Type B pancreatic cell (in vitro differentiated cells): ENCODE measurements around the gene LPAR6. TPM values are rescaled to one million over a fixed set of nuclear protein-coding genes. Genes with fewer than 3 reads are reported as not detected.

ENCODE experiments used
- DNase-seq: peaks from one replicate; pipeline ENCODE4 v3.0.0; 2021; ENCODE audit warnings: mixed read lengths; ENCODE audit not compliant: unreplicated experiment; ENCODE audit errors: extremely low spot score
- H3K27ac Mint-ChIP-seq: 2 replicates; pipeline ENCODE4 v1.8.0; 2021; ENCODE audit warnings: mild to moderate bottlenecking, mixed read lengths
- H3K27me3 Mint-ChIP-seq: 2 replicates; pipeline ENCODE4 v1.8.0; 2021; ENCODE audit warnings: mixed read lengths
- H3K36me3 Mint-ChIP-seq: 2 replicates; pipeline ENCODE4 v1.8.0; 2021; ENCODE audit warnings: mixed read lengths
- H3K4me1 Mint-ChIP-seq: one replicate; pipeline ENCODE4 v1.8.0; 2021; ENCODE audit warnings: mixed read lengths; ENCODE audit not compliant: unreplicated experiment
- H3K4me3 Mint-ChIP-seq: 2 replicates; pipeline ENCODE4 v1.8.0; 2021; ENCODE audit warnings: mild to moderate bottlenecking, mixed read lengths
- H3K9me3 Mint-ChIP-seq: 2 replicates; pipeline ENCODE4 v1.8.0; 2021; ENCODE audit warnings: mixed read lengths
- total RNA-seq: library from RNA; stranded (reverse); gene quantifications from 2 replicates; pipeline ENCODE4 v1.2.1, GENCODE V29; 2021; ENCODE audit warnings: low replicate concordance
- TF ChIP-seq, protein P1 (sequence below): fragments of 200-600 bp; sonication (generic); conservative IDR thresholded peaks from 2 replicates; pipeline ENCODE4 v1.5.0; 2021; ENCODE audit warnings: antibody characterized with exemption, mild to moderate bottlenecking

The LPAR6 gene
- total RNA-seq, 1 donor from 2014 or later = 10.1 TPM

DNA sequence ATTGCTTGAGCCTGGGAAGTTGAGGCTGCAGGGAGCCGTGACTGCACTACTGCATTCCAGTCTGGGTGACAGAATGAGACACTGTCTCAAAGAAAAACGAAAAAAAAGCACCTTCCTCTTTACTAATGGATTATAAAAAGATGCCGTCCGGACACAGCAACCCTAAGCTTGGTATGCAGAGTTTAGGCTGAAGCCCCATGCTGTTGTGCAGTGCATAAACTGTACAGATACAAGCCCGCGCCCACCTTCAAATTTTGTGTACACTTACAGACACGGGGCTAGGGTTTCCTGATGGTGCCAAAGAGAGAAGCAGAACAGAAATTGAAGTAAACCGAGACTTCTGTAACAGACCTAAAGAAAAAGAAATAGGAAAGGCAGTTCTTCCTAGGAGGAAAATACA, 9.0 kb downstream of the LPAR6 start:
- TF ChIP-seq, protein P1, sequence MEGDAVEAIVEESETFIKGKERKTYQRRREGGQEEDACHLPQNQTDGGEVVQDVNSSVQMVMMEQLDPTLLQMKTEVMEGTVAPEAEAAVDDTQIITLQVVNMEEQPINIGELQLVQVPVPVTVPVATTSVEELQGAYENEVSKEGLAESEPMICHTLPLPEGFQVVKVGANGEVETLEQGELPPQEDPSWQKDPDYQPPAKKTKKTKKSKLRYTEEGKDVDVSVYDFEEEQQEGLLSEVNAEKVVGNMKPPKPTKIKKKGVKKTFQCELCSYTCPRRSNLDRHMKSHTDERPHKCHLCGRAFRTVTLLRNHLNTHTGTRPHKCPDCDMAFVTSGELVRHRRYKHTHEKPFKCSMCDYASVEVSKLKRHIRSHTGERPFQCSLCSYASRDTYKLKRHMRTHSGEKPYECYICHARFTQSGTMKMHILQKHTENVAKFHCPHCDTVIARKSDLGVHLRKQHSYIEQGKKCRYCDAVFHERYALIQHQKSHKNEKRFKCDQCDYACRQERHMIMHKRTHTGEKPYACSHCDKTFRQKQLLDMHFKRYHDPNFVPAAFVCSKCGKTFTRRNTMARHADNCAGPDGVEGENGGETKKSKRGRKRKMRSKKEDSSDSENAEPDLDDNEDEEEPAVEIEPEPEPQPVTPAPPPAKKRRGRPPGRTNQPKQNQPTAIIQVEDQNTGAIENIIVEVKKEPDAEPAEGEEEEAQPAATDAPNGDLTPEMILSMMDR = no peak
- no peaks in the 10 kb centered on the region for H3K9me3 Mint-ChIP-seq
- peaks cover 4% of the 10 kb centered on the region for H3K36me3 Mint-ChIP-seq
- no peak overlapping the region for H3K4me3 Mint-ChIP-seq
- peaks cover 20% of the 10 kb centered on the region for H3K4me1 Mint-ChIP-seq
- H3K27ac Mint-ChIP-seq = peak overlapping the region; percentile 27
- H3K27me3 Mint-ChIP-seq = no peaks in the 10 kb centered on the region
- DNase-seq = no peak

DNA sequence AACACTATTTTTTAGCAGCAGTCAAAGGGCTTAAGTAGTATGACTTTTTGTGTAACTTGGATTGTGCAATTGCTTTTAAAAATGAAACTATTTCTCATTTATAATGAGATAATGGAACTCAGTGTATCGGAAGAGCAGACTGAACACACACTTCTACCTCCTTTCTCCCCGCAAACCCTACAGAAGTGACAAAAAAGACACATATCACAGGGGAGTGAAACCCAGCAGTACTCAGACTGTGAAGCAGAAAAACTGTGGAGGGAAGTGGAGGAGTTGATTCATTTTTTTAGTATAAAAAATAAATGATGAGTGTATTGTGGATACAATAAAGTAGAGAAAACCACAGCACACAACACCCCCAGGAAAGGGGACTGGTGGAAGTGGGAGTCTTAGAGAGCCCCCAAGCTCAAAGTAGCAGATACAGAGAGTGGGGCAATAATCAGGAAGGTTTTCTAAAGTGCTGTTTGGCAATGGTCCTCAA, 9.7 kb downstream of the LPAR6 start:
- no peak for DNase-seq
- peaks cover 23% of the 10 kb centered on the region for H3K4me1 Mint-ChIP-seq
- H3K27ac Mint-ChIP-seq = no peak overlapping the region
- H3K4me3 Mint-ChIP-seq = no peak overlapping the region
- no peaks in the 10 kb centered on the region for H3K27me3 Mint-ChIP-seq
- TF ChIP-seq, protein P1 = no peak
- H3K9me3 Mint-ChIP-seq = no peaks in the 10 kb centered on the region
- no peaks in the 10 kb centered on the region for H3K36me3 Mint-ChIP-seq

DNA sequence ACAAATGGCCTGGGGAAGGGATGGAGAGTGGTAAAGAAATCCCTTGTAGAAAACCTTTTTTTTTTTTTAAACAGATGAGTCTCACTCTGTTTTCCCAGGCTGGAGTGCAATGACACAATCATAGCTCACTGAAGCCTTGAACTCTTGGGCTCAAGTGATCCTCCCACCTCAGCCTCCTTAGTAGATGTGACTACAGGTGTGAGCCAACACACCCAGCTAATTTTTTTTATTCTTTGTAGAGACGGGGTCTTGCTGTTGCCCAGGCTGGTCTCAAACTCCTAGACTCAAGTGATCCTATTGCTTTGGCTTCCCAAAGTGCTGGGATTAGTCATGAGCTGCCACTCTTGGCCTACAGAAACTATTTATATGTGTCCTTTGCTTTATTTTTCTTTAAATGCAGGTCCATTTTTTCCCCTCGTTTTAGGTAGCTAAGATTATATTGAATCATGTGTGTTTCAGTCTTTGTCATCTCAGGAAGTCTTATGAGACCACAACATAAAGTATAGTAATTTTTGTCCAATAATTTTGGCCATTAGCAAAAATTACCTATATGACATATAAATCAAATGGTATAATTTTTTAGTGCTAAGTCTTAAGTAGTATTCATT, 10.5 kb downstream of the LPAR6 start:
- Mint-ChIP-seq H3K9me3 (no peaks in the 10 kb centered on the region), H3K27ac (no peak overlapping the region), H3K27me3 (no peaks in the 10 kb centered on the region), H3K4me3 (no peak overlapping the region), H3K4me1 (peaks cover 24% of the 10 kb centered on the region), H3K36me3 (no peaks in the 10 kb centered on the region)
- TF ChIP-seq, protein P1 = no peak
- no peak for DNase-seq

DNA sequence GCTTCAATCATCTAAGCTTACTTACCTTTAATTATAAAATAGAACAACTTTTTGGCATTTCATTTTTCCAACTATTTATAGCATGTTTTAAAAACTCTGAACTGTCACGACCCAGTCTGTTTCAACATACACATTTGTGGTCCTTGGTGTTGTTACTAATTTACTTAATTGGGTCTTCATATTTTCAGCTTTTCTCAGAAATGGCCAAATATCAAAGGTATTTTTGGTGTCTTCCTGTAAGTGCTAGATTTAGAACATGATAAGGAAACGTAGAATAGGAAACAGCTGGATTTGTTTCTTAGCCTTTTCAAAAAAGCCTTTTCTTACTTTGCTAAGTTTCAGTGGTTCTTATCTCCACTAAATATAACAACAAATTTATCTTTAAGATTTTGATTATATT, 11.4 kb downstream of the LPAR6 start:
- H3K9me3 Mint-ChIP-seq = no peaks in the 10 kb centered on the region
- H3K4me3 Mint-ChIP-seq = no peak overlapping the region
- no peaks in the 10 kb centered on the region for H3K27me3 Mint-ChIP-seq
- peaks cover 1% of the 10 kb centered on the region for H3K36me3 Mint-ChIP-seq
- no peak for DNase-seq
- H3K27ac Mint-ChIP-seq = no peak overlapping the region
- TF ChIP-seq, protein P1 = no peak
- H3K4me1 Mint-ChIP-seq = peaks cover 24% of the 10 kb centered on the region

DNA sequence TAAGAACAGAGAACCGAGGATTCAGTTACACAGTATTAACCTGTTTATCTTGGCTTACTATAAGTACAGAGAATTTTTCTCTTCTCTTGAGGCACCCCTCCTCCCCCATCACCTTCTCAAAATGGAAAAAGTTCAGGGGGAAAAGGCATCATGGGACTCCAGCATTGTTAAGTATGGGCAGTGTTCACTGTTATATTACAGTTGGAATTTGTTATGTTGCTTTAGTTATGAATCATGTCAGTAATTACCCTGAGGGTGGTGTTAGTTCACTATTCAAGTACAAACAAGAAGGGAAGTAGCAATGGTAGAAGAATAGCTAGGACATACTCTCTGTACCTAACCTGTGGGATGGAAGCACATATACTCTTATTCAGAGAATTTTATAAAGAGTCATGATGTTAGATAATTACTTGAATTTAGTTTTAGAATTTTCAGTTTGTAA, 12.0 kb downstream of the LPAR6 start:
- Mint-ChIP-seq H3K27me3 (no peaks in the 10 kb centered on the region), H3K4me3 (peak overlapping the region; percentile 17), H3K27ac (peak overlapping the region; percentile 15), H3K36me3 (peaks cover 7% of the 10 kb centered on the region), H3K4me1 (peaks cover 24% of the 10 kb centered on the region), H3K9me3 (no peaks in the 10 kb centered on the region)
- DNase-seq = no peak
- TF ChIP-seq, protein P1 = no peak
